Left lung (tissue), 10 donors: Measurements from ENCODE around the gene ERCC5. TPM values are rescaled to one million over a fixed set of nuclear protein-coding genes. Genes with fewer than 3 reads are reported as not detected.
A peak's percentile ranks its signal among the peaks of the same experiment; 100 is the strongest.

Source experiments
- ATAC-seq: fragments of 200-7000 bp; cut with Tn5 transposase; one replicate; pipeline ENCODE4 v1.9.1; 2020; ENCODE audit warnings: moderate library complexity
- DNase-seq, 4 donors: peaks; one replicate each; pipeline ENCODE4 v3.0.0-alpha.2; 2013 to 2020
- H3K27ac ChIP-seq, 2 donors: fragments of 200-600 bp; sonication (generic) in 1 of 2; one replicate each; pipeline versions ENCODE4 v1.5.0 to v1.8.0; 2020 to 2021
- H3K27me3 ChIP-seq, 2 donors: fragments of 200-600 bp; sonication (generic) in 1 of 2; one replicate each; pipeline versions ENCODE4 v1.5.0 to v1.8.0; 2020 to 2021
- H3K36me3 ChIP-seq, 2 donors: fragments of 200-600 bp; sonication (generic) in 1 of 2; one replicate each; pipeline versions ENCODE4 v1.5.0 to v1.8.0; 2020 to 2021
- H3K4me1 ChIP-seq, 2 donors: fragments of 200-600 bp; one replicate each; pipeline ENCODE4 v1.8.0; 2021
- H3K4me3 ChIP-seq, 2 donors: fragments of 200-600 bp; sonication (generic) in 1 of 2; one replicate each; pipeline versions ENCODE4 v1.5.0 to v1.8.0; 2020 to 2021; ENCODE audit warnings: mild to moderate bottlenecking in 1 of 2
- H3K9me3 ChIP-seq, 2 donors: fragments of 200-600 bp; sonication (generic) in 1 of 2; one replicate each; pipeline versions ENCODE4 v1.5.0 to v1.8.0; 2020 to 2021
- intact Hi-C, 2 donors: fragments of 100-400 bp; cut with DNase I; formaldehyde crosslinking; loops; one replicate each; pipeline versions ENCODE4 v1.11.2 to v1.14.2; 2022
- polyA plus RNA-seq, 6 donors: library from polyadenylated mRNA; unstranded; fragments of 120-200 nt; gene quantifications; one replicate each; pipeline ENCODE4 v1.2.1, GENCODE V29; 2013; ENCODE audit not compliant: insufficient read length in 6 of 6
- total RNA-seq, 2 donors: library from RNA; stranded (reverse); fragmentation: NEBNext Ultra II Directional; extraction: Animal tissue kit (Norgen Biotek cat#: 25700); gene quantifications; one replicate each; pipeline ENCODE4 v1.2.1, GENCODE V29; 2021
- TF ChIP-seq, protein P1 (sequence below), 2 donors: fragments of 200-600 bp; sonication (generic) in 1 of 2; IDR thresholded peaks; one replicate each; pipeline versions ENCODE4 v1.5.0 to v1.8.0; 2021; ENCODE audit warnings: antibody characterized with exemption in 2 of 2
- donor health status: DM: no; HTN: yes; CAD: no.
- donor health status: DM: no; HTN: no; CAD: no.

Gene ERCC5
- total and polyA plus RNA-seq, 8 donors: 37.6 to 95.8 (median 77.4) TPM

DNA sequence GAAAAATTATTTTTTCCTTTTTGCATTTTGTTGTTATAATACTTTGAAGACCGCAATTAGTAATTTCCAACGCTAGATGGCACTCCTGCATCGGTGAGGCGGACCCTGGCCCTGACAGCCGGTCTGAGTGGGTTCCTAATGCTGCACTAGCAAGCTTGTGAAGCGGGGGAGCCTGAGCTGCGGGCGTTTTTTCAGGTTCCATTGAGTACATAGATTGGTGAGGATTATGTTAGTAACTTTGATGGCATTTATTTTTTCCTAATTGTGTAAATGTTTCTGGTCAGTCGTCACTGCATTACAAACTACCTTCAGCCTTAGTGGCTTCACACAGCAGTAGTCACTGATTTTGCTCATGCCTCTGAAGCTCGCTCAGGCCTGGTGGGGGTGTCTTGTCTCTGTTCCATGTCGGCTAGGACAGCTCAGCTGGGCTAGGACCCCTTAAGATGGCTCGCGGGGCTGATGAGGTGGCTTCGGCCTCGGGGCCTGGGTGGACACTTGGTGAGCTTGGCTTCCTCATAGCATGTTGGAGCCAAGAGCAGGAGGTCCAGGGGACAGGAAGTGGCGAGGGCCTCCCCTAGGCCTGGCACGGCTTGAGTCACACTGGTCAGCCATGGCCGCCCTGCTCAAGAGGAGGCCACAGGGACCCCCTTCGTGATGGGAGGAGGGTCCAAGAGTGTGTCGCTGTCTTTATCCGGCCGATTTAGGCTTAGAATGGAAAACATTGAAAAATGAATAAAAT is 25.0 kb downstream of the ERCC5 start:
- H3K27ac ChIP-seq: no peak overlapping the region
- no peaks in the 10 kb centered on the region for H3K27me3 ChIP-seq
- peaks cover 0 to 95% of the 10 kb centered on the region in 2 donors for H3K36me3 ChIP-seq
- intact Hi-C loops: no loop called here
- peaks cover 0 to 12% of the 10 kb centered on the region in 2 donors for H3K4me1 ChIP-seq
- no peaks in the 10 kb centered on the region for H3K9me3 ChIP-seq
- TF ChIP-seq, protein P1, sequence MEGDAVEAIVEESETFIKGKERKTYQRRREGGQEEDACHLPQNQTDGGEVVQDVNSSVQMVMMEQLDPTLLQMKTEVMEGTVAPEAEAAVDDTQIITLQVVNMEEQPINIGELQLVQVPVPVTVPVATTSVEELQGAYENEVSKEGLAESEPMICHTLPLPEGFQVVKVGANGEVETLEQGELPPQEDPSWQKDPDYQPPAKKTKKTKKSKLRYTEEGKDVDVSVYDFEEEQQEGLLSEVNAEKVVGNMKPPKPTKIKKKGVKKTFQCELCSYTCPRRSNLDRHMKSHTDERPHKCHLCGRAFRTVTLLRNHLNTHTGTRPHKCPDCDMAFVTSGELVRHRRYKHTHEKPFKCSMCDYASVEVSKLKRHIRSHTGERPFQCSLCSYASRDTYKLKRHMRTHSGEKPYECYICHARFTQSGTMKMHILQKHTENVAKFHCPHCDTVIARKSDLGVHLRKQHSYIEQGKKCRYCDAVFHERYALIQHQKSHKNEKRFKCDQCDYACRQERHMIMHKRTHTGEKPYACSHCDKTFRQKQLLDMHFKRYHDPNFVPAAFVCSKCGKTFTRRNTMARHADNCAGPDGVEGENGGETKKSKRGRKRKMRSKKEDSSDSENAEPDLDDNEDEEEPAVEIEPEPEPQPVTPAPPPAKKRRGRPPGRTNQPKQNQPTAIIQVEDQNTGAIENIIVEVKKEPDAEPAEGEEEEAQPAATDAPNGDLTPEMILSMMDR (IDR thresholded peaks at IDR 0.05): peak; percentile 49 to 72
- no peak overlapping the region for H3K4me3 ChIP-seq
- ATAC-seq: peak; percentile 94
- peak; percentile 36 to 83 (median 52) for DNase-seq

DNA sequence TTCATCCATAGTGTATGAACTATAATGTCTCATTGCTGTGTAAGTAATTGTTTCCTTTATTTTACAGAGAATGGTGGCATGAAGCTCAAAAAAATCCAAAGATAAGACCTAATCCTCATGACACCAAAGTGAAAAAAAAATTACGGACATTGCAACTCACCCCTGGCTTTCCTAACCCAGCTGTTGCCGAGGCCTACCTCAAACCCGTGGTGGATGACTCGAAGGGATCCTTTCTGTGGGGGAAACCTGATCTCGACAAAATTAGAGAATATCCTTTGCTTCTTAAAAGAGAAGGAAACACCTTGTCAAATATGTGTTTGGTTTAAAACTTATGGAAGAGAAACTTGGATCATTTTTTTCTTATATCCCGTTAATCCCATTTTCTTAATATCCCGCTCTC is 26.3 kb downstream of the ERCC5 start:
- Histone ChIP-seq H3K36me3 (peaks cover 0 to 95% of the 10 kb centered on the region in 2 donors), H3K4me1 (peaks cover 0 to 12% of the 10 kb centered on the region in 2 donors), H3K27me3 (no peaks in the 10 kb centered on the region), H3K4me3 (no peak overlapping the region), H3K27ac (no peak overlapping the region), H3K9me3 (no peaks in the 10 kb centered on the region)
- intact Hi-C loops: no loop called here
- no peak for ATAC-seq
- no peak for DNase-seq
- TF ChIP-seq, protein P1 (IDR thresholded peaks at IDR 0.05): no peak

DNA sequence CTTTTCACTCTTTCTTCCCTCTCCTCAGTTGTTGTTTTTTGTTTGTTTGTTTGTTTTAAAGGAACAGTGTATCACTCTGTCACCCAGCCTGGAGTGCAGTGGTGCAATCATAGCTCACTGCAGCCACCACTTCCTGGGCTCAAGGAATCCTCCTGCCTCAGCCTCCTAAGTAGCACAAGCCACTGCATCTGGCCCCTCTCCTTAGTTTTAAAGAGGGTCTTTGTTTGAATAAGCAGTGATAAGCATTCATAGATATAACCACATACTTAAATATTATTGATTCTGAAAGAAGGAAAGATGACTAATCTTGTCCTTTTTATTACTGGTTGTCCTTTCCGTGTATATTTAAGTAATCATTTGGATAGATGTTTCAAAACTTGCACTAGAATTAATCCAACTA is 26.7 kb downstream of the ERCC5 start:
- peaks cover 0 to 95% of the 10 kb centered on the region in 2 donors for H3K36me3 ChIP-seq
- intact Hi-C loops: no loop called here
- peaks cover 0 to 12% of the 10 kb centered on the region in 2 donors for H3K4me1 ChIP-seq
- TF ChIP-seq, protein P1 (IDR thresholded peaks at IDR 0.05): no peak
- H3K27me3 ChIP-seq: no peaks in the 10 kb centered on the region
- H3K27ac ChIP-seq: no peak overlapping the region
- DNase-seq (no peak), ATAC-seq (no peak)
- no peak overlapping the region for H3K4me3 ChIP-seq
- no peaks in the 10 kb centered on the region for H3K9me3 ChIP-seq

DNA sequence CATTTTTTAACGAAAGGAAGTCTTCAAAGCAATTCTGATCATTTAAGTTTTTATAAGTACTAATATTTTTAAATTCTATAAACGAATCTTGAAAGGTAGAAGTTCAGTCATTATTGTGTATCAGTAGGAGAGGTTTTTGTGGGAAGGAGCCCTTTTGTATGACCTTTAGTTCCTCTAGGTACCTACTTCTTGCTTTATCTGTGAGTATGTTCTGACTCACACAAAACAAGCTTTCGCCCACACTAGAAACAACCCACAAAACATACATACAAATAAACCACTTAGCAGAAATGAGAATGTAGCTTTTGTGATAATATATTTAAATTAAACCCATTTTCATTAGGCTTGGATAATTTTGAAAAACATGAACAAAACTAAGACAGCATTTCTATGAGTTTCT is 27.8 kb downstream of the ERCC5 start:
- Histone ChIP-seq H3K9me3 (no peaks in the 10 kb centered on the region), H3K36me3 (peaks cover 0 to 89% of the 10 kb centered on the region in 2 donors), H3K4me3 (no peak overlapping the region), H3K27me3 (no peaks in the 10 kb centered on the region), H3K4me1 (peaks cover 0 to 12% of the 10 kb centered on the region in 2 donors), H3K27ac (no peak overlapping the region)
- intact Hi-C loops: no loop called here
- DNase-seq (no peak), ATAC-seq (no peak)
- TF ChIP-seq, protein P1 (IDR thresholded peaks at IDR 0.05): no peak

DNA sequence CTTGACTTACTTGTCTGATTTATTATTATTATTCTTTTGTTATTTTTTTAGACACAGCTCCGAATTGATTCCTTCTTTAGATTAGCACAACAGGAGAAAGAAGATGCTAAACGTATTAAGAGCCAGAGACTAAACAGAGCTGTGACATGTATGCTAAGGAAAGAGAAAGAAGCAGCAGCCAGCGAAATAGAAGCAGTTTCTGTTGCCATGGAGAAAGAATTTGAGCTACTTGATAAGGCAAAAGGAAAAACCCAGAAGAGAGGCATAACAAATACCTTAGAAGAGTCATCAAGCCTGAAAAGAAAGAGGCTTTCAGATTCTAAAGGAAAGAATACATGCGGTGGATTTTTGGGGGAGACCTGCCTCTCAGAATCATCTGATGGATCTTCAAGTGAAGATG is 29.4 kb downstream of the ERCC5 start:
- peaks cover 0 to 12% of the 10 kb centered on the region in 2 donors for H3K4me1 ChIP-seq
- ATAC-seq (no peak), DNase-seq (no peak)
- H3K36me3 ChIP-seq: peaks cover 0 to 72% of the 10 kb centered on the region in 2 donors
- no peak overlapping the region for H3K27ac ChIP-seq
- no peak overlapping the region for H3K4me3 ChIP-seq
- intact Hi-C loops: no loop called here
- H3K9me3 ChIP-seq: no peaks in the 10 kb centered on the region
- no peaks in the 10 kb centered on the region for H3K27me3 ChIP-seq
- TF ChIP-seq, protein P1 (IDR thresholded peaks at IDR 0.05): no peak
